GM12874 (cell line): ENCODE data around the gene CYP4X1.

Source experiments
- CTCF ChIP-seq: IDR thresholded peaks from 2 replicates; pipeline ENCODE4 v1.5.1; 2011; ENCODE audit warnings: low read depth, mild to moderate bottlenecking, control low read depth, low read length, moderate library complexity; ENCODE audit not compliant: insufficient read depth

The CYP4X1 gene

GRCh38 chr1:47003896-47004403 is 19.5 kb upstream of the CYP4X1 start:
- TF ChIP-seq CTCF = no peak

GRCh38 chr1:47013293-47013692 is 10.2 kb upstream of the CYP4X1 start:
- TF ChIP-seq CTCF = no peak

- TF ChIP-seq CTCF = no peak
Observed at GRCh38 chr1:47021070-47021469, 2.4 kb upstream of the CYP4X1 start.

- TF ChIP-seq CTCF = no peak
Observed at GRCh38 chr1:47024141-47024801, 802 bp downstream of the CYP4X1 start.

GRCh38 chr1:47030170-47030805 is 6.8 kb downstream of the CYP4X1 start:
- TF ChIP-seq CTCF = no peak

GRCh38 chr1:47031059-47031458 is 7.6 kb downstream of the CYP4X1 start:
- TF ChIP-seq CTCF = no peak

GRCh38 chr1:47031585-47031984 is 8.1 kb downstream of the CYP4X1 start:
- no peak for TF ChIP-seq CTCF
